ENCODE data around the gene MAN1B1. TPM values are rescaled to one million over a fixed set of nuclear protein-coding genes. Genes with fewer than 3 reads are reported as not detected.

Gene MAN1B1
- total RNA-seq, 1 donor: 70.8 TPM

DNA sequence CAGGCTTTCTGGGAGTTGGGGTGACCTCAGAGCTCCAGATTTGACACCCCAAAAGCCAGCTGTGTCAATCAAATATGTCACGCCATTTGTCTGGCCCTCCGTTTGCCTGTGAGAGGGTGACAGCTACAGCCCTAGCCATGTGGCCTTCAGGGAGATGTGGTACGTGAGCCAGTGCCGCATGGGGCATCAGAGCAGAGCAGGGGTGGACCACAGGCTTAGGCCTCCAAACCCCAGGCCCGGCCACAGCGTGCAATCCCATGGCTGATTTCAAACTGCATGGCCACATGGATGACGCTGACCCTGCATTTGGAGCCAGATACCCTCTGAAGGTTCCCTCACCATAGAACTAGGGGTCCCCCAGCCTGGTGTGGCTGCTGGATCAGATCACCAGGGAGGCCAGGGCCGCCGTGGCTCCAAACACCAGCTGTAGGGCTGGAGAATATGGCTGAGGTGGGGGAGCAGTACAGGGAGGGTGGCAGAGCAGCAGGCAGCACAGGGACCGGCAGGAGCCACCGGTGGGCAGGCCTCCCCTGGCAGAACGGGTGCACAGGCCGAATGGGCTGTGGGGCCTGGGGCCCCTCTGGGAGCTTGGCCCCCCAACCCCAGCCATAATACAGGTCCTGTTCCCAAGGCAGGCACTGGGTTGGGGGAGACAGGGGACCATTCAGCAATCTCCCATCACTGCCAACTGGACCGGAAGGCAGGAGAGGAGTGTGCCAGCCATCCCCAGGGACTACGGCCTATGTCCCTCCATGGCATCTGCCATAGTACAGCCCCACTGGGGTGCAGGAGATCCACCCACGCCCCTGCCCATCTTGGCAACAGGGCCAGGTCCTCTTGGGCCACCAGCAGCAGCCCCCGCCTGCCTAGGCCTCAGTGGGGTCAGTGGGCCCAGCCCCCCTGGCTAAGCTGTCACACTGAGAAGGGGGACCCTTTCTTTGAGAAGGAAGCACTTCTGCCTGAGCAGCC, 18.0 kb upstream of the MAN1B1 start:
- DNase-seq (ENCODE audit: low read depth in 2 of 3, low spot score in 2 of 3): no peak

- DNase-seq (ENCODE audit: low read depth in 2 of 3, low spot score in 2 of 3): no peak
Measured at GRCh38 chr9:137069508-137070091, 17.2 kb upstream of the MAN1B1 start.

- peak; percentile 69 to 93 (median 91) for DNase-seq (ENCODE audit: low read depth in 2 of 3, low spot score in 2 of 3)
Measured at GRCh38 chr9:137070201-137070905, 16.4 kb upstream of the MAN1B1 start, which contains the start of gene SAPCD2. SAPCD2 (minus strand) TSS chr9:137070557; CDS start chr9:137070460, 97 bp downstream.

- DNase-seq (ENCODE audit: low read depth in 2 of 3, low spot score in 2 of 3): no peak
Measured at GRCh38 chr9:137070906-137071275, 15.9 kb upstream of the MAN1B1 start.

DNA sequence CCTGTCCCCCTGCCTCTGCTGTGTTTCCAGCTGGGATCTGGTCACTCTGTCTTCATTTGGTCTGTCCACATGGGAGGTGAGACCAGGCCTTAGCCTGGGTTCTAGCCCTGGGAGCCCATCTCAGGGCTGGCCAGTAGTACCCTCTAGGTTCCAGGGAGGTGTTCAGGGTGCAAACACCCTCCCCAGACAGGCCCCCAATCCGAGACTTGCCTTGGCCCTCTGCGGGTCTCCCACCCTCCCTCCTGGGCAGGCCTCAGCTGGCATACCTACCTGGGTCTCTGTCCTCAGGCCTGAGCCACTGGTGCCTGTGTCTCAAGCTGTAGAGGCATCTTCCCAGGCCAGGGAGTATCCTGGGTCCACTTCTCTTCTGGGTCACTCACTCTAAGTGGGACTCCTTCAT, 15.5 kb upstream of the MAN1B1 start:
- DNase-seq (ENCODE audit: low read depth in 2 of 3, low spot score in 2 of 3): no peak

GRCh38 chr9:137073992-137074399, 12.8 kb upstream of the MAN1B1 start:
- DNase-seq (ENCODE audit: low read depth in 2 of 3, low spot score in 2 of 3): no peak

DNA sequence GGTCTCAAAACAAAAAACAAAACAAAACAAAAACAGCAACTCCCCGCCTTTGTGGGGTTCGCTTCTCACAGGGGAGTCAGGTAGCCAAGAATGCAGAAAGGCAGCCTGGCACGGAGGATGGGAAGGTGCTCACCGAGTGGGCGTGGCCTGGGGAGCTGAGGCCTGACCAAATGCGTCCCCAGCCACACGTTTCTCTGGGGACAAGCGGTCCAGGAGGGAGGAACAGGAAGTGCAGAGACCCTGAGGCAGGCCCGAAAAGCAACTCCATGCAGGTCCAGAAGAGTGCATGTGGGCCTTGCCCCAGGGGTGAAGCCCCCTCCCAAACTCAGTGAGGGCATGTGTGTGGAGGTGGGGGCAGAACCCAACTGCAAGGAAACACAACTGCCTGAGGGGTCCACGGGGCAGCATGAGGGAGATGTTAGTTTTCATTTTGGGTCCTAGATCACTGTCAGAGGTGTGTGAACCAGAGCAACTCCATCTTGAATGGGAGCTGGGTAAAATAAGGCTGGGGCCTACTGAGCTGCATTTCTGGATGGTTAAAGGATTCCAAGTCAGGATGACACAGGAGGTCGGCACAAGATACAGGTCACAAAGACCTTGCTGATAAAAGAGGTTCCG, 12.0 kb upstream of the MAN1B1 start:
- no peak for DNase-seq (ENCODE audit: low read depth in 2 of 3, low spot score in 2 of 3)

DNA sequence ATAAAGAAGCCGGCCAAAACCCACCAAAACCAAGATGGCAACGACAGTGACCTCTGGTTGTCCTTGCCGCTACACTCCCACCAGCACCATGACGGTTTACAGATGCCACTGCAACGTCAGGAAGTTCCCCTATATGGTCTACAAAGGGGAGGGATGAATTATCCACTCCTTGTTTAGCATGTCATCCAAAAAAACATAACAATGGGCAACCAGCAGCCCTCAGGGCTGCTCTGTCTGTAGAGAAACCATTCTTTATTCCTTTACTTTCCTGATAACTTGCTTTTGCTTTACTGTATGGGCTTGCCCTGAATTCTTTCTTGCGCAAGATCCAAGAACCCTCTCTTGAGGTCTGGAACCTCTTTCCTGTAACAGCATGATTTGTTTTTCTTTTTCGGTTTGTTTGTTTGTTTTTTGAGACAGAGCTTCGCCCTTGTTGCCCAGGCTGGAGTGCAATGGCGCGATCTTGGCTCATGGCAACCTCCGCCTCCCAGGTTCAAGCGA, 11.5 kb upstream of the MAN1B1 start:
- DNase-seq (ENCODE audit: low read depth in 2 of 3, low spot score in 2 of 3): no peak

GRCh38 chr9:137076636-137077009, 10.2 kb upstream of the MAN1B1 start:
- DNase-seq (ENCODE audit: low read depth in 2 of 3, low spot score in 2 of 3): no peak

DNA sequence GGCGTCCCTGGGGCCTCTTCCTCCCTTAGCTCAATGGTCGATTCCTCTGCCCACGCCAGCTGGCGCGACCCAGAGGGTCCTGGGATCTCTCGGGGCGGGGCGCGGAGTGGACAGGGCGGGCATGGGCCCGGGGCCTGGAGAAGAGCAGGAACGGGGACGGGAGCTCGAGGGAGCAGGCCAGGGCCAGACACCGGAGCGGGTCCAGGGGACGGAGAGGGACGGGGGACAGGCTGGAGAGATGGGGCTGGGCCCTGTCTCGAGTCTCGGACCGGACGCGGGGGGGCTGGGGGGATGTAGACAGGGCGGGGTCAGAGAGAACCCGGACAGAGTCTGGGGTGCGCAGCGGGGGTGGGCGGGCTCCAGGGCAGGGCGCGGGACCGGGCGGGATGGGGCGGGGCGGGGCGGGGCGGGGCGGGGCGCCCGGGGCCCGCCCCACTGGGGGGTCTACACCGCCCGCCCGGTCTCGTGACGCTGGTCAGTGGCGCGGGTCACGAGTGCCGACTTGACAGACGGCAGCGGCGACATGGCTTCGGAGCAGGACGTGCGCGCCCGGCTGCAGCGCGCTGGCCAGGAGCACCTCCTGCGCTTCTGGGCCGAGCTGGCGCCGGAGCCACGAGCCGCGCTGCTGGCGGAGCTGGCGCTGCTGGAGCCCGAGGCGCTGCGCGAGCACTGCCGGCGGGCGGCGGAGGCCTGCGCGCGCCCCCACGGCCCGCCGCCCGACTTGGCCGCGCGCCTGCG, 9.6 kb upstream of the MAN1B1 start, which contains the start of gene UAP1L1:
UAP1L1 (plus strand) TSS at position 508 of the 738 bp plus-strand sequence; CDS start at position 524, 16 bp downstream.
- DNase-seq (ENCODE audit: low read depth in 2 of 3, low spot score in 2 of 3): peak in 1 of 3 donors; percentile 62

DNA sequence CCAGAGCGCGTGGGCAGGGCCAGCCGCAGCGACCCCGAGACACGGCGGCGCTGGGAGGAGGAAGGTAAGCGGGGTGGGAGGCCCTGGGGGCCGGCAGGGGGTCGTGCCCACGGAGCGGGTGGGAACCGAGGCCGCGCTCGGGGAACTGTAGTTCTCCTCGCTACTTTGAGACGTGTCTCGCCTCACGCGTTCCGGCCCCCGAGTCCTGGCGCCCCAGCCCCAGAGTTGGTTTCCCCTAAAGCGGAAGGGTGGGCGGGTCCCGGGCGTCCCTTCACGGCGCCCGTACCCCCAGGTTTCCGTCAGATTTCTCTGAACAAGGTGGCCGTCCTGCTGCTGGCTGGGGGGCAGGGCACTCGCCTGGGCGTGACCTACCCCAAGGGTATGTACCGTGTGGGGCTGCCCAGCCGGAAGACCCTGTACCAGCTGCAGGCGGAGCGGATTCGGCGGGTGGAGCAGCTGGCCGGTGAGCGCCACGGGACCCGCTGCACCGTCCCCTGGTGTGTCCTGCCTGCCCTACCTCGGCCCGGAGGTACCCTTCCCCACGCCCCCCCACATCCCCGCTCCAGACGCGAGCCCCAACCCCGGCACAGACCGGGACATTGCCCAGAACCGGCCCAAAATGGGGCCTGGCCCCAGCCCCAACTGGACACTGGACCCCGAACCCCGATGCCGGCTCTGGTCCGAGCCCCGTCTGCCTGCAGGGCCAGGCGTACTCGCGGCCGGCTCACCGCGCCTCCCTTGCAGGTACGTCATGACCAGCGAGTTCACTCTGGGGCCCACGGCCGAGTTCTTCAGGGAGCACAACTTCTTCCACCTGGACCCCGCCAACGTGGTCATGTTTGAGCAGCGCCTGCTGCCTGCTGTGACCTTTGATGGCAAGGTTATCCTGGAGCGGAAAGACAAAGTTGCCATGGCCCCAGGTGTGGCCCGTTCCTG, 8.8 kb upstream of the MAN1B1 start:
- DNase-seq (ENCODE audit: low read depth in 2 of 3, low spot score in 2 of 3): peak in 1 of 3 donors; percentile 46

GRCh38 chr9:137078701-137079400, 7.9 kb upstream of the MAN1B1 start:
- DNase-seq (ENCODE audit: low read depth in 2 of 3, low spot score in 2 of 3): no peak

- DNase-seq (ENCODE audit: low read depth in 2 of 3, low spot score in 2 of 3): no peak
Measured at GRCh38 chr9:137079401-137079787, 7.4 kb upstream of the MAN1B1 start.

DNA sequence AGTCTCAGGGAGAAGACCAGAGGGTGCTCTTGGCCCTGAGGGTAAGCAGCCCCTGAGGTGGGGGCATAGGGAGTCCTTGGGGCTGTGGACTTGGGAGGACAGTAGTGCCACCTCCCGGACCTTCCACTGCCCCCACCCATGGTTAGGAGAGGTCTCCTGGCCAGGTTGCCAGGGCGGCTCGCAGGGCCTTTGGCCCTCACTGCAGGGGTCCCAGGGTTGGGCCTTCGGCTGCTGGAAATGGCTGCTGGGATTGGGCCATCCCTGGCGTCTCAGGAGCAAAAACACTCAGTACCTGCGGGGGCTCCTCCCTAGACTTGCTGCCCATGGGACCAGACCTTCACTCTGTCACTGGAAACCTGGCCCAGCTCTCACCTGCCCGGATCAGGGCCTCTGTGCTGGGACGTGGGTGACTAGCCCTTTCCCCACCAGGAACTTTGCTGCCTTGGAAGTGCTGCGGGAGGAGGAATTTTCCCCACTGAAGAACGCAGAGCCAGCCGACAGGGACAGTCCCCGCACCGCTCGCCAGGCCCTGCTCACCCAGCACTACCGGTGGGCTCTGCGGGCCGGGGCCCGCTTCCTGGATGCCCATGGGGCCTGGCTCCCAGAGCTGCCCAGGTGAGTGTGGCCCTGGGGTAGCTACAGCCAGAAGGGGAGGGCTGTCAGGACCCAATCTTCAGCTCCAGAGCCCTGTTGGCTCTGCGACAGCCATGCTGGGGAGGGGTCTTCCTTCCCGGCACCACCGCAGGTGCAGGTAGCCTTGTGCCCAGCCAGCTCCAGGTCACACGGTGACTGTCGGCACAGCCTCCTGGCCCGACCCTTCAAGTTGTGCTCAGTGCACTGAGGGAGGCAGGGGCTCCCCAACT, 6.3 kb upstream of the MAN1B1 start:
- no peak for DNase-seq (ENCODE audit: low read depth in 2 of 3, low spot score in 2 of 3)

- DNase-seq (ENCODE audit: low read depth in 2 of 3, low spot score in 2 of 3): no peak
Measured at GRCh38 chr9:137082222-137082924, 4.4 kb upstream of the MAN1B1 start.

DNA sequence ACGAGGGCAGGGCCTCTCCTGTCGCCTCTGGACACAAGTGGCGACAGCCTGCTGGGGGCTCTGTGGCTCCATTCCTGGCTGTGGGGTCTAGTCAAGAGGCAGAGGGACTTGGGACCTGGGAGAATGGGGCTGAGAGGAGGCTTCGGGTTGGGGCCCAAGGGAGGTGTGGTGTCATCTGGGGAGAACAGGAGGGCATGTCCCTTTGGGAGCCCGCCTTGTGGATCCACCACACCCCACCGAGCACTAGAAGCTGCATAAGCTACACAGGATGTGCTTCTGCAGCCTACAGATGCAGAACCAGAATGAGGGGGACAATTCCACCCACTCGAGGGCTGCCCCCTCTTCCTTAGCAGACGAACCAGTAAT, 3.9 kb upstream of the MAN1B1 start:
- DNase-seq (ENCODE audit: low read depth in 2 of 3, low spot score in 2 of 3): no peak
